ENCODE data around the gene AGRN.

GRCh38 chr1:998745-998994 lies 21.2 kb upstream of the AGRN start:
- TF ChIP-seq POLR2A (IDR thresholded peaks at IDR 0.05) = no peak
- TF ChIP-seq POLR2AphosphoS5 (IDR thresholded peaks at IDR 0.05) = no peak
- no peak for TF ChIP-seq CTCF (IDR thresholded peaks at IDR 0.05)
